ENCODE data around the gene HECTD4. TPM values are rescaled to one million over a fixed set of nuclear protein-coding genes. Genes with fewer than 3 reads are reported as not detected.

HECTD4 gene
- 228 and 304 TPM in 2 replicates for total RNA-seq (2011; cell fraction: chromatin; rRNA removed; ENCODE audit: low replicate concordance)
- 113 and 121 TPM in 2 replicates for total RNA-seq (2011; cell fraction: nucleolus; rRNA removed)
- total RNA-seq (2011; cell fraction: nucleoplasm; rRNA removed) = 142 and 162 TPM in 2 replicates
- total RNA-seq (2014; rRNA removed) = 8.4 and 12.5 TPM in 2 replicates
- total RNA-seq (2014; rRNA removed; fragmentation: Illumina TruSeq; extraction: Trizol) = 13.5 and 15.0 TPM in 2 replicates
- total RNA-seq (2015; rRNA removed; fragmentation: Illumina TruSeq; extraction: Trizol) = 15.6 and 17.3 TPM in 2 replicates
- 25.2 and 33.3 TPM in 2 replicates for total RNA-seq (2021)
- polyA plus RNA-seq (2011; rRNA removed) = 11.0 and 16.1 TPM in 2 replicates
- polyA plus RNA-seq (2011; cell fraction: cytosol; rRNA removed) = 6.2 and 6.6 TPM in 2 replicates
- 57.5 and 62.2 TPM in 2 replicates for polyA plus RNA-seq (2011; cell fraction: nucleus; rRNA removed)
- polyA plus RNA-seq (2012) = 17.5 and 22.3 TPM in 2 replicates
- polyA plus RNA-seq (2014; fragmentation: Illumina TruSeq; extraction: Trizol) = 13.6 and 14.6 TPM in 2 replicates
- 1 to 10 TPM; 3.5 to 4.5 TPM for polyA plus RNA-seq (2014; fragmentation: Nextera tagmentation; extraction: Ambion mirVana)
- polyA plus RNA-seq (2014; rRNA removed) = 11.5 and 14.7 TPM in 2 replicates
- polyA minus RNA-seq (2011; rRNA and poly(A)+ RNA removed) = 56.9 and 62.2 TPM in 2 replicates
- 24.2 and 31.3 TPM in 2 replicates for polyA minus RNA-seq (2011; cell fraction: cytosol; rRNA and poly(A)+ RNA removed)
- 47.9 and 93.0 TPM in 2 replicates for polyA minus RNA-seq (2011; cell fraction: nucleus; rRNA and poly(A)+ RNA removed)
- Bru-seq, nascent RNA = percentile 67 among the genes with signal in this experiment
- BruChase-seq, experiment 1, labeled RNA remaining after a 2-hour chase = percentile 73 among the genes with signal in this experiment
- percentile 76 among the genes with signal in this experiment for BruChase-seq, experiment 2, labeled RNA remaining after a 6-hour chase
- long read RNA-seq, experiment 1, partial matches to known transcripts = 26 of 51 reads
- long read RNA-seq, experiment 1, other reads (novel, unspliced or antisense) = 25 of 51 reads
- long read RNA-seq, experiment 2, partial matches to known transcripts = 3 of 15 reads
- long read RNA-seq, experiment 2, other reads (novel, unspliced or antisense) = 11 of 15 reads
- long read RNA-seq, experiment 3, partial matches to known transcripts = 1 of 4 reads
- long read RNA-seq, experiment 3, other reads (novel, unspliced or antisense) = 3 of 4 reads

- ATAC-seq (peak; percentile 96), FAIRE-seq (peak; percentile 82), DNase-seq (ENCODE audit: extremely low read depth in 1 of 4, low spot score in 3 of 4) (peak; percentile 95 to 97 (median 96))
- CTCF ChIA-PET (ENCODE audit: low intra/inter-chr PET ratio) = interaction anchor here (0.6 kb wide), 1 partner anchor 313 kb away, joined by 4 read pairs; no protein-coding TSS in a partner anchor
- BruUV-seq (replicated peaks) = no TSS peak
- intact Hi-C loops (cut with micrococcal nuclease) (loop anchor here (1.0 to 10.0 kb wide), 3 partner anchors 184 to 367 kb away; partner anchors contain the start of genes ERP29 and TMEM116), in situ Hi-C loops (cut with MboI) (no loop called here)
- peak within 1 kb of the TSS; percentile 96 for H2AFZ ChIP-seq (ENCODE audit: low read depth, low read length)
- peaks cover 3% of the 10 kb centered on the region for H3K9me1 ChIP-seq (ENCODE audit: control insufficient read depth, insufficient read depth, low read length)
- POLR2A ChIA-PET = no interaction called here
- H3K79me2 ChIP-seq (ENCODE audit: control insufficient read depth, insufficient read depth, low read length) = peaks cover 47% of the 10 kb centered on the region
- 0 out of 2 replicates have a peak, but pooled peaks cover 7% of the 10 kb centered on the region for H4K20me1 ChIP-seq (replicated peaks; ENCODE audit: control insufficient read depth, insufficient read depth, low read length)
- H3K36me3 ChIP-seq (ENCODE audit: control insufficient read depth, insufficient read depth, low read length) = no peaks in the 10 kb centered on the region; the same call in 2 of the 3 replicates
- no peaks in the 10 kb centered on the region for H3K9me3 ChIP-seq (replicated peaks; ENCODE audit: control insufficient read depth, insufficient read depth, low read depth, low read length)
- H3K4me3 ChIP-seq = peak within 1 kb of the TSS; percentile 98
- H3K4me1 ChIP-seq (replicated peaks in 1 of 2; ENCODE audit: control insufficient read depth in 2 of 2, insufficient read depth in 2 of 2, low read length in 2 of 2) = peaks cover 22 to 32% of the 10 kb centered on the region in 2 experiments
- peak within 1 kb of the TSS; percentile 89 for H3K27ac ChIP-seq (ENCODE audit: extremely low read depth, low read depth, low read length)
- H3K9ac ChIP-seq (ENCODE audit: insufficient read depth in 1 of 2, low read depth in 2 of 2, low read length in 2 of 2) = peak within 1 kb of the TSS; percentile 78 to 97
- 2% methylated on average over 34 of the region's 106 CpGs for WGBS (ENCODE audit: insufficient coverage, low coverage, missing lambda C conversion rate)
- peak within 1 kb of the TSS; percentile 88 for H3K4me2 ChIP-seq (ENCODE audit: insufficient read depth, low read length)
- H3K27me3 ChIP-seq (ENCODE audit: control insufficient read depth in 2 of 2, insufficient read depth in 2 of 2, low read length in 2 of 2) = no peaks in the 10 kb centered on the region
- TF ChIP-seq RB1 (IDR thresholded peaks at IDR 0.05; ENCODE audit: low read depth) (peak; percentile 47), RBFOX2 (IDR thresholded peaks at IDR 0.05; ENCODE audit: low read depth, low read length) (peak; percentile 93), GATAD2A (IDR thresholded peaks at IDR 0.05) (0 out of 2 replicates have a peak, but pooled peaks have one; percentile 58), POLR2AphosphoS2 (IDR thresholded peaks at IDR 0.05; ENCODE audit: low read length) (peak; percentile 58; the same call in 1 of the 2 replicates), BRF1 (IDR thresholded peaks at IDR 0.05; ENCODE audit: borderline replicate concordance, extremely low read depth, insufficient read length) (no peak), CREB1 (IDR thresholded peaks at IDR 0.05) (peak; percentile 22; the same call in 1 of the 2 replicates), CREB1 (CRISPR knock-in tag; IDR thresholded peaks at IDR 0.05) (no peak), TRIM24 (IDR thresholded peaks at IDR 0.05) (peak in 1 of 2 experiments; percentile 27; a peak in 1 of 4 replicates), FOXA3 (CRISPR knock-in tag; conservative IDR thresholded peaks at IDR 0.05 in 1 of 2, IDR thresholded peaks at IDR 0.05 in 1 of 2) (peak in 1 of 2 experiments; percentile 52; a peak in 1 of 4 replicates), MEF2D (tag; conservative IDR thresholded peaks at IDR 0.05; ENCODE audit: low read depth) (no peak)
Observed at GRCh38 chr12:112381883-112382796, at the start of gene HECTD4. Gene HECTD4, minus strand, starts transcription at chr12:112382431. Its CDS starts 303 bp downstream, at chr12:112382128.

Data from K562 (cell line).